Muscle layer of duodenum (tissue), 2 donors: Measurements from ENCODE around the gene MAOB.

Source experiments
- H3K27ac ChIP-seq: one replicate; pipeline ENCODE4 v1.7.0; 2013; ENCODE audit warnings: mild to moderate bottlenecking, low read length
- H3K27me3 ChIP-seq: one replicate; pipeline ENCODE4 v1.7.0; 2013; ENCODE audit warnings: low read depth, mild to moderate bottlenecking, control low read depth, low read length
- H3K36me3 ChIP-seq, 2 donors: one replicate each; pipeline ENCODE4 v1.7.0; 2013; ENCODE audit warnings: low read length in 2 of 2, control low read depth in 1 of 2, mild to moderate bottlenecking in 1 of 2; ENCODE audit not compliant: insufficient read depth in 2 of 2, control insufficient read depth in 1 of 2
- H3K4me1 ChIP-seq, 2 donors: one replicate each; pipeline ENCODE4 v1.7.0; 2013; ENCODE audit warnings: low read length in 2 of 2, mild to moderate bottlenecking in 2 of 2, control low read depth in 1 of 2, moderate library complexity in 1 of 2; ENCODE audit not compliant: insufficient read depth in 2 of 2, control insufficient read depth in 1 of 2
- H3K4me3 ChIP-seq, 2 donors: one replicate each; pipeline ENCODE4 v1.7.0; 2013; ENCODE audit warnings: low read length in 2 of 2, low read depth in 1 of 2, mild to moderate bottlenecking in 1 of 2
- H3K9me3 ChIP-seq, 2 donors: one replicate each; pipeline ENCODE4 v1.7.0; 2013; ENCODE audit warnings: low read length in 2 of 2, control low read depth in 1 of 2, mild to moderate bottlenecking in 1 of 2; ENCODE audit not compliant: control insufficient read depth in 1 of 2
- donor health status: healthy.

MAOB gene

GRCh38 chrX:43853225-43853828, 28.9 kb downstream of the MAOB start:
- Histone ChIP-seq H3K4me1 (no peaks in the 10 kb centered on the region), H3K27ac (no peak overlapping the region), H3K9me3 (no peaks in the 10 kb centered on the region), H3K27me3 (no peaks in the 10 kb centered on the region), H3K4me3 (no peak overlapping the region), H3K36me3 (no peaks in the 10 kb centered on the region)

DNA sequence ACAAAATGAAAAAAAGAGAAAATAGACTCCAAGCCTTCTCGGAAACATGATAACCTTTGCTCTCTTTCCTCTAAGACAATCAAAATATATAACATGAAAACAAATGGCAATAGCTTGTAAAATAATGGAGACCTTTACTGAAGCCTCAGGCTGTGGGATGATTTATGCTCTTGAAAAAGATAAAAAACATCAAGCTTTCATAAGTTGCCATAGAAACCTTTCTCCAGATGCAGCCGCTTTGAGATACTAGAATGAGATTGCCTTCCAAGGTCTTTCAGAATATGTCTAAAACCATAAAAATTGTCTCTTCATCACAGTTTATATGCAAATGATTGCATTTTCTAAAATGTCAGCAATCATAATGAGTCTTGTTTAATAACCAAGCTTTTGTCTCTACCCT, 31.6 kb downstream of the MAOB start:
- Histone ChIP-seq H3K9me3 (no peaks in the 10 kb centered on the region), H3K36me3 (no peaks in the 10 kb centered on the region), H3K4me1 (no peaks in the 10 kb centered on the region), H3K4me3 (no peak overlapping the region), H3K27me3 (no peaks in the 10 kb centered on the region), H3K27ac (no peak overlapping the region)

GRCh38 chrX:43849173-43849572, 33.1 kb downstream of the MAOB start:
- no peaks in the 10 kb centered on the region for H3K9me3 ChIP-seq
- no peaks in the 10 kb centered on the region for H3K27me3 ChIP-seq
- H3K36me3 ChIP-seq: no peaks in the 10 kb centered on the region
- no peak overlapping the region for H3K4me3 ChIP-seq
- H3K27ac ChIP-seq: no peak overlapping the region
- H3K4me1 ChIP-seq: no peaks in the 10 kb centered on the region

DNA sequence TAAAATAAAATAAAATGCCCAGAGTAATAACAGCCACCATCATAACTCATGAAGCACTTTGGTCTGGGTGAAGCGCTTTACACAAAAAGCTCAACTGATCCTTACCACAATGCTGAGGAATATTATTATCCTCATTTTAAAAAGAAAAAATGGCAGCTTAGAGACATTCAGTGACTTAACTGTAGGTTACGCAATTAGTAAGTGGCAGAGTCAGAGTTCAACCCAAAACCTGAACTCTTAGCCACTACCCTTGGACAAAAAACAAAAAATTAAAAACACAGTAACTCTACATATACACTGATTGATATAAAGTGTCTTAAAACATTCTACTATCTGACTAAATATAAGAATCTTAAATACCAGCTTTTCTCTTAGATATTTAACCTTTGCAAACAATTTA, 34.9 kb downstream of the MAOB start:
- Histone ChIP-seq H3K36me3 (no peaks in the 10 kb centered on the region), H3K27ac (no peak overlapping the region), H3K4me1 (no peaks in the 10 kb centered on the region), H3K4me3 (no peak overlapping the region), H3K9me3 (no peaks in the 10 kb centered on the region), H3K27me3 (no peaks in the 10 kb centered on the region)

DNA sequence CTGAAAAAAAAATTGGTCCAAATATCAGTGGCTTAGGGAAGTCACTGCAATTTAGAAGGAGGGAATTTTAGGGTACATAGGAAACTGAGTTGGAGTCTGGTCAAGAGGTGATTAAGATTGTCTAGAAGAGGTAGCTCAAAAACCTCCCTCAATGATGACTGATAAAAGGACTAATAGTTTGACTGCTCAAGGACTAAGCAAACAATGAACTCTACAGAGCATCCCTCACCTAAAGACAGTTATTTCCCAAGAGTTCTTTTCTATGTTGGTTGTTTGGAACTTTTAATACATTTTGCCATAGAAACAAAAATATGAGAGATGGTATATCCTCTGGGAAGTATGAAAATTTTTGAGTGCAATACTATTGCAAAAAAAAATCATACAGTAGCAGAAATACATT, 35.7 kb downstream of the MAOB start:
- no peak overlapping the region for H3K4me3 ChIP-seq
- H3K9me3 ChIP-seq: no peaks in the 10 kb centered on the region
- no peaks in the 10 kb centered on the region for H3K27me3 ChIP-seq
- no peak overlapping the region for H3K27ac ChIP-seq
- H3K4me1 ChIP-seq: no peaks in the 10 kb centered on the region
- no peaks in the 10 kb centered on the region for H3K36me3 ChIP-seq

DNA sequence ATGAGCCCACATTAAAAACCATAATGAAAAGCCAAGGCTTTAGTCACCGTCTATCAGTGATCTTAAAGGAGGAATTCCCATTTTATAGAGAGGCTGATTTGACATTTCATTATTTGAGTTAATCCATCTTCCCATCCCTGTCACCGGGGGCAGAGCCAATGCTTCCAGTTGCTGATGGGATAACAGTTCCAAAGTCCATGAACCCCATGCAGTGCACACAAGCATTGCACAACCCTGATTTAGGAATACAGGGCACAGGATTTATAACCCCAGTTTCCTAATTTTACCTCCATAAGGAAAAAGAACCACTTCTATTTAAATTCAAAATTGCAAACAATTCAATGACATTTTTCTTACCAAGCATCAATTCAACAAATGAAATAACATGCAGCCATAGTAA, 36.5 kb downstream of the MAOB start:
- no peaks in the 10 kb centered on the region for H3K9me3 ChIP-seq
- no peaks in the 10 kb centered on the region for H3K36me3 ChIP-seq
- no peak overlapping the region for H3K4me3 ChIP-seq
- H3K27me3 ChIP-seq: no peaks in the 10 kb centered on the region
- H3K4me1 ChIP-seq: no peaks in the 10 kb centered on the region
- no peak overlapping the region for H3K27ac ChIP-seq

GRCh38 chrX:43840265-43840664, 42.0 kb downstream of the MAOB start:
- no peaks in the 10 kb centered on the region for H3K4me1 ChIP-seq
- H3K27me3 ChIP-seq: no peaks in the 10 kb centered on the region
- no peak overlapping the region for H3K4me3 ChIP-seq
- no peaks in the 10 kb centered on the region for H3K36me3 ChIP-seq
- H3K27ac ChIP-seq: no peak overlapping the region
- no peaks in the 10 kb centered on the region for H3K9me3 ChIP-seq

DNA sequence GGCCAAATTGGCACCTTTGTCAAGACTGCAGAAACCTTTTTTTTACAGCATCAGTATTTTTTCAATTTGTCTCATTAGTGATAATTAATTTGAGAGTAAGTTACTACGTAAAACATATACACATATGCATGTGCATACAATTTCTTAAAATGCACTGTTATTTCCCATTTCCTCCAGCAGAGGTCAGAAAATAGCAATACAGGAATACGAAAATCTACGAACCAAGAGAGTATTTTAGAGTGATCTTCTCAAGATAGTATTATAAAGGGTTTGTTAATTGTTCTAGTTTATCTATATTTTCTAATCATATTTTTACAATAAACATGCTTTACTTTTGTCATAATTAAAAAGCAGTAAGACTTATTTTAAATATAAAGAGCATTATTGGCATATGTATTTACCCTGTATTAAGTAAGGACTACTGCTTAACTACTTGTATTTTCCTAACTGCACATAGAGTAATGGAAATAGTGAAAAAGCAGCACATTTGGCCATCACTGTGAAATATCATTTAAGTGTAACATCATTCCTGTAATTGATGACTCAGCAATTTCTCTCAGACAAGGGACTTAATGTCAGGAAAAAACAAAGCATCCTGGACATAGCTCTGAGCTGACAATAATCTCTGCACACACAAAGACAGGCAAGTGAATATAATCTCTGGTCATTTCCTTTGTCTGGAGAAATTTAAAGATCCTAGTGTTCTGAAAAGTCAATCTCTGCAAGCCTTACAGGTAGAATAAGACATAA, 45.6 kb downstream of the MAOB start:
- Histone ChIP-seq H3K36me3 (no peaks in the 10 kb centered on the region), H3K27me3 (no peaks in the 10 kb centered on the region), H3K9me3 (no peaks in the 10 kb centered on the region), H3K27ac (no peak overlapping the region), H3K4me1 (peaks cover 0 to 3% of the 10 kb centered on the region in 2 donors), H3K4me3 (no peak overlapping the region)

GRCh38 chrX:43835559-43835958, 46.7 kb downstream of the MAOB start:
- peaks cover 0 to 3% of the 10 kb centered on the region in 2 donors for H3K4me1 ChIP-seq
- H3K27me3 ChIP-seq: no peaks in the 10 kb centered on the region
- H3K9me3 ChIP-seq: no peaks in the 10 kb centered on the region
- no peaks in the 10 kb centered on the region for H3K36me3 ChIP-seq
- no peak overlapping the region for H3K4me3 ChIP-seq
- H3K27ac ChIP-seq: no peak overlapping the region

GRCh38 chrX:43827791-43828190, 54.5 kb downstream of the MAOB start:
- no peaks in the 10 kb centered on the region for H3K36me3 ChIP-seq

GRCh38 chrX:43822014-43822413, 60.2 kb downstream of the MAOB start:
- Histone ChIP-seq H3K4me3 (no peak overlapping the region), H3K27ac (no peak overlapping the region), H3K36me3 (no peaks in the 10 kb centered on the region), H3K27me3 (no peaks in the 10 kb centered on the region), H3K4me1 (peaks cover 0 to under 1% of the 10 kb centered on the region in 2 donors), H3K9me3 (no peaks in the 10 kb centered on the region)

More at GRCh38 chrX:43827791-43828190, 54.5 kb downstream of the MAOB start:
- H3K27me3 ChIP-seq: no peaks in the 10 kb centered on the region
- no peak overlapping the region for H3K27ac ChIP-seq
- H3K4me1 ChIP-seq: peaks cover 7 to 23% of the 10 kb centered on the region in 2 donors
- no peaks in the 10 kb centered on the region for H3K9me3 ChIP-seq
- no peak overlapping the region for H3K4me3 ChIP-seq

GRCh38 chrX:43817444-43817843, 64.8 kb downstream of the MAOB start:
- Histone ChIP-seq H3K4me1 (peaks cover 0 to 4% of the 10 kb centered on the region in 2 donors), H3K36me3 (no peaks in the 10 kb centered on the region), H3K4me3 (no peak overlapping the region), H3K27me3 (no peaks in the 10 kb centered on the region), H3K9me3 (no peaks in the 10 kb centered on the region), H3K27ac (no peak overlapping the region)
